HG02973 (cell line): ENCODE data around the gene CELSR1.

Source experiments
- ATAC-seq: cut with Tn5 transposase; IDR thresholded peaks from one replicate; pipeline ENCODE4 v1.9.1; 2021; ENCODE audit warnings: moderate library complexity; ENCODE audit not compliant: unreplicated experiment

CELSR1 gene

DNA sequence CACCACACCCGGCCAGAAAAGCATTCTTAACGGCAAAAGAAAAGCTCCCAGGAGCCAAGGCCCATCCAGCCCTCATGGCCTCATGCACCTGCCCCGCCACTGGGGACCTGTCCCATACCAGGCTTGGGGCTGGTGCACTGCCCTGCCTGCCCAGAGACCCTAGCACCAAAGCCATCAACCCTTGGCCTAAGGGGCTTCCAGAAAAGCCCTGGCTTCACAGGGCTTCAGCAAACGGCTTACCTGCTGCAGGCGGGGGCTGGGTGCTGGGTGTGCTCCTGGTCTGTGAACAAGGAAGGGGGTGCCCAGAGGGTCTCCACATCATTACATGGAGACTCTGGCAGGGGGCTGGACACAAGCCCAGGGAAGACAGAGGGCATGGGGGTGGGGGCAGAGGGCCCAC is 89.5 kb downstream of the CELSR1 start:
- no peak for ATAC-seq

GRCh38 chr22:46446799-46447198 is 90.6 kb downstream of the CELSR1 start:
- ATAC-seq: no peak

DNA sequence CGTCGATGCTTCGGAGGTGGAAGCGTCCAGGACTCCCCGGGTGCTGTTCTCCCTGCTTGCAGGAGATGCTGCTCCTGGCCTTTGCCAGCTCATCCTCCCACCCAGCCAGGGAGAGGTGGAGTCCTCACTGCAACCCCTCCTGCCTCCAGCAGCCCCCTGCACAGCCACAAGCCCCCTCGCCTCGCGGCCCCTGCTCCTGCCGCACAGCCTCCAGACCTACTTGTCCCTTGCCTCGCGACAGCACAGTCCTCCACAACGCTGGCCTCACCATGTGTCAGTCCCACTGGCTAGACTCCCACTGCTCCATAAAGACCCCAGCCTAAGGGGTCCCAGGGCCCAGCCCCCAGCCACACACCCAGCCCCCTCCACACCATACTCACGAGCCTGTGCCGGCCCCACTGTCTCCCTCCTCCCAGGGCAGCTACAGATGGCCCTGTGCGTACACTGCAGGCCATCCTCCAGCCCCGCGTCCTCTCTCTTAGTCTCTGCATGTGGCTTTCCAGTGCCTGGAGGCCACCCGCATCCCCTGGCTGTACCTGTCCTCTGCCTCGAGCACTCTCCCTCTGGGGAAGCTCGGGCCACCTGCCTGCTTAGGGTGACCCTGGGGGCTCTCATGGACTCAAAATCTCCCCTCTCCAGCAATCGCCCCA is 91.5 kb downstream of the CELSR1 start:
- ATAC-seq: no peak

GRCh38 chr22:46444390-46444854 is 93.0 kb downstream of the CELSR1 start:
- no peak for ATAC-seq

DNA sequence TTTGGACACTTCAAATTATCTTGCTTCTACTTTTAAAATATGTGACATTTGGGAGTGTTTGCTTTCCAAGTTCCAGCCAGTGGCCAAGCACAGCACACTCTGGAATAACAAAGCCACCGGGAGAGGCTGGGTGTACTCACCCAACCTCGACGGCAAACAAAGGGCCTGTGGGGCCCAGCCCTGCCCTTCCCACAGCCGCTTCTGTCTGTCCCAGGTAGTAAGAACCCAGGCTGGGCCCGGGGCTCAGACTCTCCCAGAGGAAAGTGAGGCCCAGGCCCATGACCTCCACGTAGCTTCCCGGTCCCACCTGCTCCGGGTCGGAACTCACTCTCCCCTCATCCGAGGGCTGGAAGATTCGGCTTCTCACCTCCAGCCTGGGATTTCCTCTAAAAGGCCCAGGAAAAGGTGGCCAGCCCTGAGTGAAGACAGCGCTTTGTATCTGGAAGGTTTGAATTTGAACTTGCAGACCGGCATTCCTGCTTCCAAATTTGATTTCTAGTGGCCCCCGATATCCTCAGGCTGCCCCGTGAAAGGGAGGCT is 93.5 kb downstream of the CELSR1 start:
- ATAC-seq: no peak

GRCh38 chr22:46442217-46442853 is 95.1 kb downstream of the CELSR1 start:
- ATAC-seq: no peak

DNA sequence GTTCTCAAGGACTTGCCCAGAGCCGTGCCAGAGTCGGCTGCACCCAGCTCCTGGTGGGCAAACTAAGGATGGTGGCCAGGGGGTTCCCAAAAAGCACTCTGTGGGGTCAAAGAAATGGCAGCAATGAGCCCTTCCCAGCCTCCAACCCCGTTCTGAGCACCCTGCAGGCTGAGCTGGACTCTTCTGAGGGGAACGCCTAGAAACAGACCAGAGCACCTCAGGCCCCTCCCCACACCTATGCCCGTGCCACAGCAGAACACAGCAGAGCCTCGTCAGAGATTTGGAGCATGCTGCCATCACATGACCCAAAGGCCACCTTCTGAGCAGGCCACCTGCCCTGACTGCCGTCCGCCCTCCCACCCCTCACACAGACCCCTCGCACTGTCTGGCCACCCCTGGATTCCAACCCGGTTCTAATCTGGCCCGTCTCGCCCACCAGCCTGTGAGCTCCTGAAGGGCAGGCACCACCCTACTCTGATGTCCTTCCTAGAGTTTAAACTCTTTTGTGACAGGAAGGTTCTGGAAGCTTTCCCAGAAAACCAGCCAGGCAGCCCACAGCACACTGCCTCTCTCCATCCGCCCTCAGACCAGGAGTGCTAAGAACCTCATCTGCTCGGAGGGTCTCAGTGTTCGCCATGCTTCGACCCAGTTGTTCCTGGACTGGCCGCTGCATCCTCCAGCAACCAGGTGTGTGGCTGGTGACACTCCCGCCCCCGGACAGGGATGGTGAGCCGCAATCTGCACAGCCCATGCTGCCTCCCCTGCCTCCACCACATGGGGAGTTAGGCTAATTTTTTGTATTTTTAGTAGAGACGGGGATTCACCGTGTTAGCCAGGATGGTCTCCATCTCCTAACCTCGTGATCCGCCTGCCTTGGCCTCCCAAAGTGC is 97.6 kb downstream of the CELSR1 start:
- no peak for ATAC-seq

GRCh38 chr22:46439111-46439510 is 98.3 kb downstream of the CELSR1 start:
- ATAC-seq: no peak

GRCh38 chr22:46437671-46438440 is 99.6 kb downstream of the CELSR1 start:
- ATAC-seq: no peak

GRCh38 chr22:46436595-46437175 is 100.7 kb downstream of the CELSR1 start:
- no peak for ATAC-seq

- ATAC-seq: no peak
These were observed 104.1 kb downstream of the CELSR1 start for GRCh38 chr22:46433318-46433717.

DNA sequence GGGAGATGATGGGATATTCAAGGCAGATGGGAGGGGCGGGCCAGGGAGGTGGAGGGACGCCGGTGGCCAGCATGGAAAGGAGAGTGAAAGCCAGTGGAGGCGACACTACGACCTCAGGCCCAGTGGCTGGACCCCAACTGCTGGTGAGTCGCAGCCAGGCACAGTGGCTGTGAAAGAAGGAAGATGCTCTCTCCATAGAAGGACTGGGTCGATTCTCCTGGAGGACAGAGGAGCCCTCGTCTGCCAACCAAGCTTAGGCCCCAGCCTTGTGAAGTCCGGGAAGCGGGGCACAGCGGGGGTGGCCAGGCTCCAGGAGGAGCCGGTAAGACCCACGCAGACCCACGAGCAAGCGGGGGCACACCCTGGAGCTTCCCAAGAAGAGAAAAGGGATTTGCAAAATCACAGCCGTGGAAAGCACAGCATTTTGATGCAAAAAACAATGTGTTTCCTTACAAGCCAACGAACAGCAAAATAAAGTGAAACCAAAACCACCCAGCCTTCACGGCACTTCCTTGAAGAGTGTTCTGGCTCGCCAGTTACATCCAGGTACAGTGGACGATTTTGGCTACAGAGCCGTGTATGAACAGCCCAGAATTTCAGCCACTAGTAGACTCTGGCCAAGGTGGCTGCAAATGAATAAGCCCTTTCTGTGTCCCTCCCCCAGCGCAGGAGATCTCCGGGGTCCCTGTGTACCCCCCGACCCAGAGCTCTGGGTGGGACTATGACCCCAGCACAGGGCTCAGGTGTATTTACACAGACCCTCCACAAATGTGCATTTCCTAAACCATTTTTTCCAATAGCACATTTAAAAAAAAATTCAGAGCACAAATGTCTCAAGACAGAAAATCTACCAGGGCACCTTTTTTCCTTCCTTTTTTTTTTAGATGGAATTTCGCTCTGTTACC is 105.0 kb downstream of the CELSR1 start:
- ATAC-seq: no peak

- ATAC-seq: no peak
These were observed 106.2 kb downstream of the CELSR1 start for GRCh38 chr22:46430961-46431838.

DNA sequence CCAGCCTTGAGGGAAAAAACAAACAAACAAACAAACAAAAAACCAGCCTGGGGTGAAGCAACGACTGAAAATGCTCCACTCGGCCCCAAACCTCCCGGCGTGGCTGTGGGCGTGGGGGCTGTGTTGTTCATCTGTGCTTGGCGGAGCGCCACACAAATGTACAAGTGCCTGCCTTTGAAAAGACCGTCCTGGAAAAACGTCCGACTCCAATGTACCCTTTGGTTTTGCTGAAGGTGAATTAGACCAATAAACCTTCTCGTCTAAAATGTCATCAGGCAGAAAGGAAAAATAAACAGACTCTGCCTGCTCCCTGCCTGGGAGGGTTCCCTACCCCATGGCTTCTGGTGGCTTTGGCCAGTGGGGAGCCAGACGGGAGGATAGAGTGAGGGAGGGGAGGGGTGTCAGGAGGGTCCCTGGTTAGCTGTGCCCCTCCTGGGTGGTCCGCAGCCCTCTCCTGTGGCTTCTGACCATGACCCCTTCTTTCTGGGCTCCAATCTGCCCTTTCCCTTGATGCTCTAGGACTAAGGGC is 108.0 kb downstream of the CELSR1 start:
- no peak for ATAC-seq

DNA sequence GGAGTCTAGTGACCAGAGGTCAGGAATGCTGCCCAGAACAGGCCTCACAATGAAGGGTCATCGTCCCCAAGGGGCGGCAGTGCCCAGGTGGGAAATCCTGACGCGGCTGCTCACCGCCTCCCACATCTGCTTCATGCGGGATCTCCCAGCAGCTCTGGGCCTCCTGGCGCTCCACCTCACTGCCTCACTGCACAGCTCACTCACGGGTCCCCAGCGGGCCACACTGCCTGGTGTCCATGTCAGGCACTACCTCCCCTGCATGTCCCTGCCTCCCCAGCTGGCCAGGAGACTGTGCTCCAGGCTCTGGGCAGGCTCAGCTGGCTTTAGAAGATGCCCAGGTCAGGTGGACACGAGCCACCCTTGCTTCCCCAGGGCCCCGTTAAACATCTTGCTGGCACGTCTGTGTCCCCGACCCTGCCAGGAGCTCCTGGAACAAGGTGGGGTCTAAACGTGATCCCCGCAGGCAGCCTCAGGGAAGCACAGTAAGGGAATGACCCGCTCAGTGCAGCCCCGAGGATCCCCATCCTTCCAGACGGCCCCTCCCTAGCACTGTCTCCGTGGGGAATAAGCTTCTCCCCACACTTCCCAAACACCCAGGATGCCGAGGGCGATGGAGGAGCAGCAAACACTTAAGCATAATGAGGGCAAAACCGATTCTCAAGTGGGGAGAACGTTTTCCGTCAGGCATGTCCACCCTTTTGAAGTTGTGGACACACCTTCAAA is 108.7 kb downstream of the CELSR1 start:
- no peak for ATAC-seq

- no peak for ATAC-seq
These were observed 109.2 kb downstream of the CELSR1 start for GRCh38 chr22:46428171-46428570.

- no peak for ATAC-seq
These were observed 112.4 kb downstream of the CELSR1 start for GRCh38 chr22:46425016-46425415.
